ENCODE measurements around the gene PRR15L.

The PRR15L gene

DNA sequence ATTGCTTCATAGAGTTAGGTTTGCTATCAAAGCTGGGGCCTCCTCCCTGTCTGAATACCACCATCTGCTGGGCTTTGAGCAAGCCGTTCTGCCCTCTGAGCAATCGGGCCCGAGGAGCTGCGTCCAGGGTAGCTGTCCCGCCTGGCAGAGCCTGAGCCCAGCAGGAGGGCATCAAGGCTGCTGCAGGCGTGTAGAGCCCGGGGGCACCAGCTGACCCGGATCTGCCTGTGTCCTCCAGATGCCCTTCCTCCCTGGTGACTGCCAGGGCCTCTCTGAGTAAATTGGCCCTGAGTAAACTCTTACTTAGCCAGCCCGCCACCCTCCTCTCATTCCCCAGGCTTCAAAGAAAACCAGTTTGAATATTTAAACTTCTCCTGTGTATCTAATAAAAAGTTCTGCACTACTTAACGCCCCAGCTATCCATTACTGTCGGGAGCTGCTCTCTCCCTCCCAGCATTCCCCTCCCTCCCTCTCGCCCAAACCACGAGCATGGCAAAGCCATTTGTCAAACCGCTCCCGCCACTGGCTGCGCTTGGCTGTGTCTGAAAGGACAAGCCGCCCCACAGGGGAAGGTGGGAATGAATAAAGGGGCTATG, 29.7 kb upstream of the PRR15L start:
- no peak for DNase-seq

DNA sequence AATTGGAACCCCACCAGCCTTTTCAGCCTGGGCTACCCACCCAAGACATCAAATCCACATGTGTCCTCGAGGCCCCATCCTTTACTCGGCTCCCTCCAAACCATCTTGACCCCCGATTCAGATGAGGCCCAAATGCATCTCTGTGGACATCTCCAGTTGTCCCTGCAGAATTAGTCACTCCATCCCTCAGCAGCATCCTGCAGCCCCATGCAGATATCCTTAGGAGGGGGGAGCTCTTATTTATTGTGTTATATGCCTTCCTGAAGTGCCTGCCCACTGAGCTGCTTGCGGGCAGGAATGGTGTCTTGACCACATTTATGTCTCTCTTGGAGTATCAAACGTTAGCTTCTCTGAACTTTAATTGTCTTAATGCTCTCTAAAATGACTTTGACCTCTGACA, 28.8 kb upstream of the PRR15L start:
- DNase-seq, result no peak

DNA sequence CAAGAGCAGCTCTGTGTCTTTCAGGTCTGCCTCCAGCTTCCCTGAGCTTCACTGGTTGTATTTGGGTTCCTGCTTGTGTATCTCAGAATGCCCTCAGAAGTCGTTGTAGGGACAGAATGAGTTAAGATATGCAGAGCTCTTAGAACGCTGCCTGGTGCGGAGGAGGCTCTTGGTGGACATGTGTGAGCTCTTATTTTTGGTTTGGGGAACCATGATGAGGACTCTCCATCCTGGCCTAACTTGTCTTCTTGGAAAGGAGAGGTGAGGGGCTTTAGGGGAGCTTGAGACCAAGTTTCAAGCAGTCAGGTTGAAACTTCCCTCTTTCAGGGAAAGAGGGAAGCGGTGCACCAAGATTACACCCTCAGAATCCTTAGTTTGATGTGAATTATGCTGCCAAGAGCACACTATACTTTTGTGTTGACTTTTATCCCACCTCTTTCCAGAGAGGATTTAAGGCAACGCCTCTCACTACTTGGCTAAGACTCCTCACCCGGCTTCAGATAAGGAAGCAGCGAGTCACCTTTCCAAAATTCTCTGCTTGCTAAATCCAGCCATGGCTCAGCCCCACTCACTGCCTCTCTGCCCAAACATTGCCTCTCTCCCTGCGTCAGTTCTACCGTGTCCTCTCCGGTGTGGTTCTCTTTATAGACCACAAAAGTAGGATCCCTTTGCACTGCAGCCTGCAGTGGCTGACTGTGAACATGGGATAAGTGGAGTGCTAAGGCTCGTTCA, 26.0 kb upstream of the PRR15L start:
- DNase-seq, result no peak

DNA sequence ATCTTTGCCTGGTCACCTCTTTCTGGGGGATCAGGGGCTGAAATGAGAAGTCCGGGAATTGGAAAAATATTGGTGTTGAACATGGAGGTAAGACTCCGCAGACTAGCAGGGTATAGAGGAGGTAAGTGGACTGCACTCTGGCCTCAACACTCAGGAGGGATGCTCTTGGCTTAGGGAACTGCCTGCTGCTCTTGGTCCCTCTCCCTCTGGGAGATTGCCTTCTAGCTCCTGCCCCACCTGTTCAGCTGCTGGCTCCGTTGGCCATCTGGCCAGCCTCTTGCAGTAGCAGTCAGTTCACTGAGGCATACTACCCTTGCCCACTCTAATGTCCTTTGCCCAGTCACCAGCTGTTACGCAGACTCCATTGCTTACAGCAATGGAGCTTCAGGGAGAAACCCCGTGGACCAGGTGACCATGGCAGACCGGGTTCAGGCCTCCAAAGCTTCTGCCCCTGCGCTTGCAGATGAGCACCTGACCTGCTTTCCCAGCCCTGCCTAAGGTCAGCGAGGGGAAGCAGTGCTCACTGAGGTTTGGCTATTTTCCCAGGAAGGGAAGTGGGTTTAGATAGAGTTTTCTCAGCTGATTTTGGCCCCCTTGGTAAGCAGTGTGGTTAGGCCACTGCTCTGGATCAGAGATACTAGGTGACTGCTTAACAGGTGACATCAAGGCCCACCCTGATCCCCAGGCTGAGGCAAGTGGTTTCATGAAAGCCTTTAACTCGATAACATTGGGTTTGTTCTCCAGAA, 25.1 kb upstream of the PRR15L start:
- DNase-seq, result no peak

DNA sequence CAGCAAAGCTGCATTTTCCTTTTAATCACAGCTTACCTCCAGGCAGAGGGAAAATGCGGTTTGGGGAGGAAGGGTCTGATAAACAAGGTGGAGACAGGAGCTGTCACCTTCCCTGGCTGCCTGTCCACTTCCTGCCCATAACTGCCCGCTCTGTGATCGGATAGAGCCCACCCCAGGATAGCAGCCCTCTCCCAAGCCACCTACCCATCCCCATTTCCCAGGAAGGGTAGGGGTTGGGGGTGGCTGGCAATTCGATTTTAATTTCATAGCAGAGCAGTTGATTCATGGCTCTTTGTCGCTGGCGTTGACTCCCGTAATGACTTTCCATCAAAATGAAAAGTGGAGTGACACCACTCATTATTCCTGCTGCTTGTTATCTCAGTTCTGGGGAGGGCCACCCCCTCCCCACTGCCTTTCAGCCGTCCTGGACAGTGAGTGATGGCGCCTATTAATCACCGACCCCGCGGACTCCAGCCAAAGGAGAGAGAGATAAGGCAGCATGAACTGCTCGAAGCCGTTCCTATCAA, 24.5 kb upstream of the PRR15L start:
- no peak for DNase-seq

DNA sequence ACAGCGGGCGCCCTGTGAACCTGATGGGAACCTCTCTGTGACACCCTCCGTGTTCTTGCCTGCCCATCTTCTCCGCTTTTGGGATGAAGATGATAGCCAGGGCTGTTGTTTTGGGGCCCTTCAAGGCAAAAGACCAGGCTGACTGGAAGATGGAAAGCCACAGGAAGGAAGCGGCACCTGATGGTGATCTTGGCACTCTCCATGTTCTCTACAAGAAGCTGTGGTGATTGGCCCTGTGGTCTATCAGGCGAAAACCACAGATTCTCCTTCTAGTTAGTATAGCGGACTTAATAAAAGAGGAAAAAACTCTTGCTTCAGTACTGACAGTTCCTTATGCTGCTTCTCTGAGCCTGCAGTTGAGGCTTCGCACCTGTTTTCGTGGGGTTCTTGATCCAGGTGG, 23.8 kb upstream of the PRR15L start:
- no peak for DNase-seq

DNA sequence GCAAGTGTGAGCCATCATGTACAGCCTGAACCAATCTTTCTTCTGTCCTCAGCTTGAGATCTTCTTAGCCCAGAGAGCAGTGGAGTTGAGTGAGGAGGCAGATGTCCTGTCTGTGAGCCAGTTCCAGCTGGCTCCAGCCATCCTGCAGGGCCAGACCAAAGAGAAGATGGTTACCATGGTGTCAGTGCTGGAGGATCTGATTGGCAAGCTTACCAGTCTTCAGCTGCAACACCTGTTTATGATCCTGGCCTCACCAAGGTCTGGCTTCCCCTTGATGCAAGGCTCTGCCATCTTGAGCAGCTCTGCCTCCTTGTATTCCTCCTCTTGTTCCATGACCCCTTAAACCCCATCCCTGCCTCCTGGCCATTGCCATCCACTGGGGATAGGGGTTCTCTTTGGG, 22.9 kb upstream of the PRR15L start:
- DNase-seq, result no peak

DNA sequence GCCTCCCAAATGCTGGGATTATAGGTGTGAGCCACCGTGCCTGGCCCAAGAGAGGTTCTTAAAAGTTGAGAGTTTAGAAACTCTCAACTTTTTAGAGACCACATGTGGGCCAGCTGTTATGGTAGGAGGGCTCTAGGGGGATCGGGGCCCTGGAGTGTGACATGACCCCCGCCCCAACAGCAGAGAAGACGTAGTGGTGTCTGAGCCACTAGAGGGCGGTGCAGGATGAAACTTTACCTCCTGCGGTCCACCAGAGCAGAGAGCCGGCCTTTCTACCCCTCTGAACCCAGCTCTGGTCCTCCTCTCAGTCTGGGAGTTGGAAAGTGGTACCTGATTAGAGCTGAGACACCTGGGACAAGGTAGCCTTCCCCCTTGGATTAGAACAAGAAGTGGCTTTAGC, 20.6 kb upstream of the PRR15L start:
- DNase-seq, result peak in 2 of 4 experiments; percentile 9 to 11

DNA sequence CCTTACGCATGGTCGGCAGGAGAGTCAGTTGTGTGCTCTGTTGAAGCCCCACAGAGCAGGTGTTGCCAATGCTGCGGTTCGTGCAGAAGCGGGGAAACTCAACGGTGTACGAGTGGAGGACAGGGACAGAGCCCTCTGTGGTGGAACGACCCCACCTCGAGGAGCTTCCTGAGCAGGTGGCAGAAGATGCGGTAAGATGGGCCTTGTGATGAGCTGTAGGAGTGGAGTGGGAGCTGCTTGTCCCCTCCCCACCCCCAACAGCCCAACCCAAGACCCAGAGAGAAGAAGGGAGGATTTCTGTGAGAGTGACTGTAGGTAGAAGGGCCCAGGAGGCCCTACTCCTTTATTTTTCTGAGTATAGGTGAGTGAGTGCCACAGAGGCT, 18.1 kb upstream of the PRR15L start:
- no peak for DNase-seq

DNA sequence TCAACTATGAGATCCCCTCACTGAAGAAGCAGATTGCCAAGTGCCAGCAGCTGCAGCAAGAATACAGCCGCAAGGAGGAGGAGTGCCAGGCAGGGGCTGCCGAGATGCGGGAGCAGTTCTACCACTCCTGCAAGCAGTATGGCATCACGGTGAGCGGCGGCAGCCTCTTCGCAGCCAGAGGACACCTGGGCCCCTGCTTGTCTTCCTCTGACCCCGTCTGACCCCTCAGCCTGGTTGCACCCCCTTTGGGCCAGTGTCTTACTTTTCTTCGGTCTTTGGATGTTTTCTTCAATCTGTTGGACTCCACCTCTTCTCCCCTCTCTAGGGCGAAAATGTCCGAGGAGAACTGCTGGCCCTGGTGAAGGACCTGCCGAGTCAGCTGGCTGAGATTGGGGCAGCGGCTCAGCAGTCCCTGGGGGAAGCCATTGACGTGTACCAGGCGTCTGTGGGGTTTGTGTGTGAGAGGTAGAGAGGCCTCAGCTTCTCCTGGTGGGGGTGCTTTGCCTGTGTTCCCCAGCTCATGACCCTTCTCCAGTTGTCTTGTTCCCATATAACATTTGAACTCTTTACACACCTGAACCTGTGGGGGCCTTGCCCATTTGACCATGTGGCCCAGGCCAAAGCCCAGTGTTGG, 17.6 kb upstream of the PRR15L start:
- no peak for DNase-seq

DNA sequence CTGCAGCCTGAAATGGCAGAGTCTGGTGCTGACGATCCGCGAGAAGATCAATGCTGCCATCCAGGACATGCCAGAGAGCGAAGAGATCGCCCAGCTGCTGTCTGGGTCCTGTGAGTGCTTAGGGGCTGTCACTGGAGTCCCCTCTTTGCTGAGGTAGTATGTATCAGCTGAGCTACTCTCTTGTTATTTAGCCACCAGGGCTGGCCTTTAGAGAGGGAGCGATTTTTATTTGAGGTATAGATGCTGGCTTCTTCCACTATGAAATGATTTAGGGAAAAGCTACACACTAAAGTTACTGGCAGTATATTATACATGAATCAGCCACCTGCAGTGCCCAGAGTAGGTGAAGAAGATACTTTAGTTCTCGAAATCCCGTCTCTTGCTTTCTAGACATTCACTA, 15.9 kb upstream of the PRR15L start:
- DNase-seq, result no peak

DNA sequence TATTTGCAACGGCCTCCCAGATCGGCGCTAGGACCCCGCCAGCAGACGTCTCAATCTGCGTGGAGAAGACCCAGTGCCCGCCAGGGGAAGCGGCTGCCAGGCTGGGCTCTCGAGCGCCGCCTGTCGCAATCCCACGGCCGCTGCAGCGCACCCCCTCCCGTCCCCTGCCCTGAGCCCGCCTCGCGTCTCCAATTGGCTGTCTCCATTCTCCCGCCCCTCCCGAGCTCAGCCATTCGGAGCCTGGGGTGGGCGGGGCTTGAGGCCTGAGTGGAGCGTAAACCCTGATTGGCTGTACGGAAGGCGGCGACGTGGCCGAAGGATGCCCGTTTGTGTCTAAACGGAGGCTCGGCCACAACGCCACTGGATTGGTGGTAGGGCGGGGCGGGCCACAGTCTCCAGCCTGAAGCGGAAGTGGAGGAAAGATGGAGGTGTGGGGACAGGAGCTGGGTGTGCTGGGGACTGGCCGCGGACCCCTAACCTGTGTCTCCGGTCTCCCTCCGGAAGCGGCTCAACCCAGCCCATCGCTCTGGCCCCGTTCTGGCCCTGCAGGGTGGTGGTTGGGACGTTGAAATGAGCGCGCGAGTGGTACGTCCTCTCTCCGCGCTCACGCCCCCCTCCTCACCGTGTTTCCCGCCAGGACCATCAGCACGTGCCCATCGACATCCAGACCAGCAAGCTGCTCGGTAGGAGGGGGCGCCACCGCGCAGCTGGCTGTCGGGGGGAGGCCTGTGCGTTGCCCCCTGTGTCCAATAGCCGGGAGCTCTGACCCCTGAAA, 13.2 kb upstream of the PRR15L start, which contains the start of gene CDK5RAP3:
CDK5RAP3 (plus strand) TSS at position 389 of the 775 bp plus-strand sequence; CDS start at position 423, 34 bp downstream.
- DNase-seq, result peak; percentile 96 to 97 (median 96)

DNA sequence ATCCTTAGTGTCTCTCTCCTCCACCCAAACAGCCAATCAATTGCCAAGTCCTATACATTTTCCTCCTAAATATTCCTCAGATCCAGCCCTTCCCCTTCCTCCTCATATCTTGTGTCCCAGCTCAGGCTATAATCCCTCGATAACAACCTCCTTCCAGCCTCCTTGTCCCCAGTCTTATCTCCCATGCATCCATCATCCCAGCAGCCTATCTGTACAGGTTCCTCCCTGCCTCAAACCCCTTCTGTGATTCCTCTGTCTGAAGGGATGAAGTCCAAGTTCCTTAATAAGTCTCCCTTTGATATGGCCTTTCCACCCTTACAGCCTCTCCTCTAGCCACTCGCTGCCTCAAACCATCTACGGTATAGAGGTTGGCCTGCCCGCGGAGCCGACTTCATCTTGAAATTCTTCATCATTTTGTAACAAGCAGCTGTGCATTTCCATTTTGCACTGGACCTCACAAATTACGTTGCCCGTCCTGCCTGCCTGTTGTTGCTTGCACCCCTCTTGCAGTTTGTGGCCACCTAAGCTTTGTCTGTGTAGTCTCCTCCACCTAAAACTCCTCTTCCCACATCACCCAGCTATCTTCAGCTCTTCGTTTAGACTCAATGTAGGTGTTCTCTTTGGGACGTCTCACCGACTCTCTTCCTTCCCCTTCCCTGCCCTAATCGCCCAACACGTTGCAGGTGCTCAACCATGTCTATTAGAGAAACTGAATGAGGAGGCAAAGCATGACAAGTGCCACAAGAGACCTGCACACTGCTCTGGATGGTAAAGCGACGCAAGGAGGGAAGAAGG, 12.4 kb upstream of the PRR15L start:
- no peak for DNase-seq

DNA sequence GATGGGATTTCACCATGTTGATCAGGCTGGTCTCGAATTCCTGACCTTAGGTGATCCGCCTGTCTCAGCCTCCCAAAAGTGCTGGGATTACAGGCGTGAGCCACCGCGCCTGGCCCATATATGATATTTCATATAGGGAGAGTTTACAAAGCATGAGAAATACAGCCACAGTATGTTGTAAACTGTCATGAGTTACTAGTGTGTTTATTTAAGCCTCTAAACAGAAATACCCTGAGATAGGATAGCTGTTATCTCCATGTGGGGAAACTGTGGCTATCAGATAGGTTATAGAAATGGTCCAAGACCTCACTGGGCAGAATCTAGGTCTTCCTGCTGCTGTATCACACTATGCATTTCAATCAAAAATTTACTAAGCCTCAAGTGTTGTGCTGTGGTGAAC, 11.2 kb upstream of the PRR15L start:
- DNase-seq, result no peak

DNA sequence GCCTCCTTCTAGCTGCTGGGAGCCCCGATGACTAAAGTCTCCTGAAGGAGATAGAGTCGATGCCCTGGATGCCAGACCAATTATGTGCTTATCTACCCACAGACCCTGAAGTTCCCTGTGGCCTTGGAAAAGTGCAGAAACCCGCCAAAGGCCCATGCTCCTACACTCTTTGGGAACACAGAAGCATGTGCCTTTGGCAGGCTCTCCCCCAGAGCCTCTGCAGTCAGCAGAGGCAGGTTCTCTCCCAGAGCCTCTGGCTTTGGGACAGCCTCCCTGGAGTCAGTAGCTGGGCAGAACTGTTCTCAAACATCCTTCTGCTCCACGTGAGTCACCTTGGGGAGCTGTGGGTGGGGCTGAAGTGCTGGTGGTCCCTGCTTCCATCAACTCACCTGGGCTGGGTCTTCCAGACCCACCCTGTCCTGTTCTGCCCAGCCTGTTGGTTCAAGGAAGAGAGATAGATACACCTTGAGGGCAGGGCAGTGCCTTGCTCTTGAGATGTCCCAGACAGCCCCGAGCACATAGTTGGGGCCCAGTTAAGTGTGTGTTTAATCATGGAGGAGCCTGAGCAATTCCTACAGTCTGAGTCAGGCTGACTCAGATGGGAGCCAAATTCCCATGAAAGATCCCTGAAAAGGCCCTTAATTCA, 10.0 kb upstream of the PRR15L start:
- DNase-seq, result no peak

DNA sequence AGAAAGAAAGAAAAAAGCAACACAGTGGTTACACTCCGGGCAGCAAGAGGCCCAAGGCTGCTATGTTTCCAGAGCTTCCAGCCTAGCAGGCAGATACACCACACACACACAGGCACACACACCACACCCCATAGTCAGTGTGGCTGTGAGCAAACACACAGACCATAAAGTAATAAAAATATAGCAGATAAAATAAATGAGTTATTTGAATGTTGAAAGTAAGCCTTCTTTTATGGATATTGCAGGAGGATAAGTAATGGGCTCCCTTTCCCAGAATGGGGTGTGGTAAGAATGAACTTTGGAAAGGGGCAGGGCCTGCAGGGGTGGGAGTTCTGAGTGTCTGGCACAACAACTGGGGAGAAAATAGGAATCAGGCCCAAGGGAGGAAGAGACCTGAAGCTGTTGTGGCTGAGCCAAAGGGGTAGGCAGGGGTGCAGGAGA, 8.4 kb upstream of the PRR15L start:
- DNase-seq, result no peak

DNA sequence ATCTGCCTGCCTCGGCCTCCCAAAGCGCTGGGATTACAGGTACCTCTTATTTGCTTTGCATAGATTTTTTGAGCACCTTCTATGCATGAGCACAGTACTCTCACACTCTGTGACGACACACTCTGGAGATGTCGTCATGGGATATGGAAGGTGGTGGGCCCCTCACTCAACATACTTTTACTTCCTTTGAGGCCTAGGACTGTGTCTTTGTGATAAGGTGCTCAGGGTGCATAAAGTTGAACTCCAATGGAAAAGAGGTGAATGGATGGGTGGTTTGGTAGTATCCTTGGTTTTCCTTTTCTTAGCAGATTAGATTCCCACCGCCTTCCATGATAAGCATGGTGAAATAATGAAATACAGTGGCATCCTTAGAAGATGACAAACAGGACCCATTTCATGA, 7.2 kb upstream of the PRR15L start:
- DNase-seq, result no peak

DNA sequence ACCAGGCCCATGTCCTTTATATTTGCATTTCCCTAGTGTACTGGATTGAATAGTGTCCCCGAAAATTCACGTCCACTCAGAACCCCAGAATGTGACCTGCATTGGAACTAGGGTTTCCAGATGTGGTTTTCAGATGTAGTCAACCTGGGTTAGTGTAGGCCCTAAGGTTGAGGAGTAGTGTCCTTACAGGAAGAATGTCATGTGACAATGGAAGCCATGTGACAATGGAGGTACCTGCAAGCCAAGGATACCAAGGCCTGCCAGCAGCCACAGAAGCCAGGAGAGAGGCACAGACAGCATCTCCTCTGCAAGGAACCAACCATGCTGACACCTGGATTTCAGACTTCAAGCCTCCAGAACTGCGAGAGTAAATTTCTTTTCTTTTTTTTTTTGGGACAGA, 5.2 kb upstream of the PRR15L start:
- no peak for DNase-seq

DNA sequence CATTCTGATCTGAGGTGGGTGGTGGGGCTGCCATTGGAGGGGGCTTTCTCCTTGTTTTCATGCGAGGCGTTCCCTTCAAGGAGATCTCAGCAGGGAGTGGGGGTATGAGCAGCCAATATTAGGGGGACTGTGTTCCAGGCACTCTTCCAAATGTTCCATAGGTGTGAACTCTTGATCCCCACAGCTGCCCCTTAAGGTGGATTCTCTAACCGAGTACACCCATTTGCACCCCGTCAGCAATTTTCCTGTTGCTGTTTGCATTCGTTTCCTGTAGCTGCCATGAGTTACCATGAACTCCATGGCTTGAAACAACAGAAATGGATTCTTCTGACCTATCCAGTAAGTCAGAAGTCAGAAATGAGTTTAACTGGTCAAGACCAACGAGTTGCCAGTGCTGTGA, 3.7 kb upstream of the PRR15L start:
- no peak for DNase-seq

DNA sequence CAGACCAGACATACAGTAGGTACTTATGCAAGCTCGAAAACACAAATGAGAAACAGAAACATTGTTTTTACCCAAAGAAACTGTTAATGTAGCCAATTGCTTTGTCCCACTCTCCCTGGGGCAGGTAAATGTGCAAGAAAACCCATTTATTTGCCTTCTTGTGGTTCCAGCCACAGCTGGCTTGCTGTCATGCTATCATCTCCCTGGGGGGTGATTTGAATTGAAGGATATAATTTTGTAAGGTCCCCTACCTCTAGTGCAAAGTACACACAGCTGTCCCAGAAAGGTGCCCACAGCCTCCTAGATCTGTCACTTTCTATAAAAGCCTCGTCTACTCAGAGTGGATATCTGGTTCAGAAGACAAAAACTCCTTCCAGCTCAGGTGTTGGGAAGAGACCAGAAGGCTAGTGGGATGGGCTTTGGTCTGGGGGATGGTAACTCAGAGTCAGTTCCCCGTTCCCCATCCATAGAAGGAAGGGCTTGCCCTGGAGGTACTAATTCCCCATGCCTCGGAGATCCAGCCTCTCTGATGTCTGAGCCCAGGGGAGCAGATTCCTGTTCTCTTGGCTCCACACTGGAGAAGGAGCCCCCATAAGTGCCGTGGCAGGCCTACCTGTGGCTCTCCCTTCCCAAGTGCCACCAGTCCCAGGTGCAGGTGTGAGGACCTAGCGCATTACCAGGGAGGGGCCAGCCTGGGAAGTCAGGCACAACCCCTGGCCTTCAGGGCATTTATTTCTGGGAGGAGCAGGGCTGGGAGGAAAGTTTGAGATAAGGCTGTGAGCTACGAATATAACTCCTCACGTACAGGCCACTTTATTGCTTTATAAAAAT, 2.4 kb upstream of the PRR15L start:
- DNase-seq, result no peak

All from activated naive CD4-positive, alpha-beta T cell (primary cell).